ENCODE results near the gene LSM12. TPM values are rescaled to one million over a fixed set of nuclear protein-coding genes. Genes with fewer than 3 reads are reported as not detected.

LSM12 gene
- polyA plus RNA-seq, 5 donors: 29.8 to 39.8 (median 36.2) TPM

DNA sequence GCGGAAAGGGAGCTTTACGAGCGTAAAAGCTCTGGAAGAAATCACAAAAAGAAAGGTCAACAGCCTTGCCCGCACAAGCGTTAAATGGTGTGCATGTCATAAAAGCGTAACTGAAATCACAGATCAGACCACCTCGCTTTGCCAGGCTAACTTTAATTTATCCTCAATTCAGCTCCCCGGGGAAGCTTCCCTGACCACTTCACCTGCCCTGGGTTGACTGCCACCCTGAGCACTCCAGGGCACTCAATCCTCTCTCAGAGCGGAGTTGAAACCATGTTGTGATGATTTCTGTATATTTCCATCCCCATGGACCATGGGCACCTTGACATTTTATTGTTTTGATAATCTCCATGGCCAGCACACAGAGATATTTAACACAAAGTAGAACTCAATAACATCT lies 78.2 kb downstream of the LSM12 start:
- DNase-seq: no peak

DNA sequence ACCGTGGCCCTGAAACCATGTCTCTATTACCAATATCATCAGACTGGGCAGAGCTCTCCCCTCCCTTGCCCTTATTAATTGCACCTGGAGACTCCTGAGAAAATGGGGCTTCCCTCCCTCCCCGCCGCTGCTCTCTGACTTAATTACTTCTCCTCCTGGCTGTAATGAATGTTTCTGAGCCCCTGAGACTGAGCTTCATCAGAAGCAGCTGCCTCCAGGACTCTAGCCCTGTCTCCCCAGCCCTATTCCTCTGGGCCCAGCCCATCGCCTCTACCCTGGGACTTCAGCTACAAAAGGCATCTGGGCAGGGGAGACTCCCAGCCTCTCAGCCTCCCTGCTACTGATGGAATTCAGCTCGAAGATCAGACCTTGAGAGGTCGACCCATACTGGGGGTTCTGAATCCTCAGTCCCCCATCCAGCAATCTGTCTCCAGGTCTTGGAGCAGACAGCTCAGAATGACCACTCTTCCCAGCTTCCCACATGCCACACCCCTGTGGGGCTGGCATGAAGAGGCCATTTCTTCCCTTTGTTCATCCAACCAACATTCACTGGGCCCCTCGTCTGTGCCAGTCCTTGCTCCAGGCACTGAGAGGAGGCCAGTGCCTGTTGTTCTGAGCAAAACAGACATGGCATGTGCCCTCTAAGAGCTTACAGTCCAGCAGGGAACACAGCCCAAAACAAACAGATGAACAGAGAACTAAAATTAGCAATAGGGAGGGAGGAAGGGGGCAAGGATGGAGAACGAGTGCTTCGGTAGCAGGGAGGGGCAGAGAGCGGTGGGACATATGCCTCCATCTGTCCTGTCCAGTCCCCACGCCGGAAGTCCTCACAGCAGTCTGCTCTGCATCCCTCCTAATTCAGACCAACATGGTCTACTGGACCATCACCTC lies 79.1 kb downstream of the LSM12 start:
- no peak for DNase-seq

DNA sequence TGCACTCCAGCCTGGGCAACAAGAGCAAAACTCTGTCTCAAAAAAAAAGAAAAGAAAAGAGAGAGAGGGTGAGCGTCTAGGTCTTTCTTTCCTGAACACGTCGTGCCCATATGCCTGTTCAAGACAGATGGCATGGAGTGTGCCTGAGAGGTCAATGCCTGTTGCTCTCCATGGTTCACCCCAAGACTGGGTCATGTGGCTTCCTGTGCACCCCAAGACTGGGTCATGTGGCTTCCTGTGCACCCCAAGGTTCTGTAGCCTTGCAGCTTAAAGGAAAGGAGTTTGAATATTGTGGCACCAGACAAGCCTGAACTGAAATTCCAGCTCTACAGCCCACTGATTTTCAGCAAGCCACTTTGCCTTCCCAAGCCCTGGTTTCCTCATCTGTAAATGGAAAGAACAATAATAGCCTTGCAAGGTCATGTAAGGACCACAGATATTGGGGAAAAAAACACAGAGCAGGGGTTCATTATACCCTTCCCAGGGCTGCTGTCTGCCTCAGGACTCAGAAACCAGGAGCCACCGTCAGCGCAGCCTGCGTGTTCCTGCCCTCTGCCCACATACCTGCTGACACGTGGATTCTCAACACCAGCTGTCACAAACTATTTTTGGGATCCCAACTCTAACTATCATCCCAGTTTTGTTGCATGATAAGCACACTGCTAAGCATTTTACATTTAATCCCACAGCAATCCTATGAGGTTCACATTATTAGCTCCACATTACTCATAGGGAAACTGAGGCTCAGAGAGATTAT lies 80.1 kb downstream of the LSM12 start:
- no peak for DNase-seq

DNA sequence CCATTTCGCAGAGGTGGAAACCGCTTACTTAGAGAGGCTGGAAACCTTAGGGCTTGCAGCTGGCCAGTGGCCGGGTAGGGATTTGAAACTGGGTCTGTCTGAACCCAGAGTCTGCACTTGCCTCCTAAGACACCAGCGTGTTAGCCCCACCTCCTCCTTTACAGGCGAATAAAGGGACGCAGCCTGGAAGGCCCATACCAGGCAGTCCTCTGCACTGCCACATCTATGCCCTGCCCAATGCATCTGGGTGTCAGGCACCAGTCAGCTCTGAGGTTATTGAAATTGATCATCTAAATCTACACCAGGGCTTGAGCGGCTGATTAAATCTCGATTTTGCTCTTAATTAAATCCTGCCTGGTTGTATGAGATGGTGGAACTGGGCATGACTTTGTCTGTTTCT lies 82.0 kb downstream of the LSM12 start:
- DNase-seq: no peak

Other genes starting within 250 kb of the LSM12 start
- gene MPP3, start 233.5 kb downstream of the LSM12 start, polyA plus RNA-seq (ENCODE audit: insufficient read depth in 1 of 5, insufficient read length in 5 of 5, low replicate concordance in 1 of 5): 10 to 100 TPM in 3 of 5 donors, 1 to 10 TPM in 2; 9.3 to 13.7 (median 10.6) TPM
- 1 to 10 TPM in 4 of 5 donors, under 1 TPM in 1; 0.77 to 1.8 (median 1.3) TPM for gene CD300LG, start 219.5 kb downstream of the LSM12 start, polyA plus RNA-seq (ENCODE audit: insufficient read depth in 1 of 5, insufficient read length in 5 of 5, low replicate concordance in 1 of 5)
- 1 to 10 TPM; 3.5 to 5.1 (median 4.7) TPM for gene MPP2, start 159.1 kb downstream of the LSM12 start, polyA plus RNA-seq (ENCODE audit: insufficient read depth in 1 of 5, insufficient read length in 5 of 5, low replicate concordance in 1 of 5)
- 1 to 10 TPM in 4 of 5 donors, not detected in 1; 1.5 to 2.2 (median 1.6) TPM for gene PPY, start 124.2 kb downstream of the LSM12 start, polyA plus RNA-seq (ENCODE audit: insufficient read depth in 1 of 5, insufficient read length in 5 of 5, low replicate concordance in 1 of 5)
- gene PYY, start 112.7 kb downstream of the LSM12 start, polyA plus RNA-seq (ENCODE audit: insufficient read depth in 1 of 5, insufficient read length in 5 of 5, low replicate concordance in 1 of 5): under 1 TPM in 4 of 5 donors, not detected in 1; 0.17 to 0.79 (median 0.26) TPM
- gene NAGS, start 62.0 kb downstream of the LSM12 start, polyA plus RNA-seq (ENCODE audit: insufficient read depth in 1 of 5, insufficient read length in 5 of 5, low replicate concordance in 1 of 5): 1 to 10 TPM; 2.2 to 4.3 (median 4.2) TPM
- 10 to 100 TPM; 41.5 to 48.1 (median 42.7) TPM for gene TMEM101, start 51.7 kb downstream of the LSM12 start, polyA plus RNA-seq (ENCODE audit: insufficient read depth in 1 of 5, insufficient read length in 5 of 5, low replicate concordance in 1 of 5)
- 10 to 100 TPM; 44.1 to 68.4 (median 51.0) TPM for gene G6PC3, start 4.1 kb upstream of the LSM12 start, polyA plus RNA-seq (ENCODE audit: insufficient read depth in 1 of 5, insufficient read length in 5 of 5, low replicate concordance in 1 of 5)
- 10 to 100 TPM; 43.3 to 60.6 (median 57.4) TPM for gene HDAC5, start 57.0 kb upstream of the LSM12 start, polyA plus RNA-seq (ENCODE audit: insufficient read depth in 1 of 5, insufficient read length in 5 of 5, low replicate concordance in 1 of 5)
- gene HROB, start 75.3 kb upstream of the LSM12 start, polyA plus RNA-seq (ENCODE audit: insufficient read depth in 1 of 5, insufficient read length in 5 of 5, low replicate concordance in 1 of 5): 1 to 10 TPM; 4.4 to 6.8 (median 5.5) TPM
- gene ASB16, start 104.0 kb upstream of the LSM12 start, polyA plus RNA-seq (ENCODE audit: insufficient read depth in 1 of 5, insufficient read length in 5 of 5, low replicate concordance in 1 of 5): 1 to 10 TPM; 2.7 to 3.6 (median 2.7) TPM
- 10 to 100 TPM; 45.6 to 55.7 (median 53.3) TPM for gene TMUB2, start 120.3 kb upstream of the LSM12 start, polyA plus RNA-seq (ENCODE audit: insufficient read depth in 1 of 5, insufficient read length in 5 of 5, low replicate concordance in 1 of 5)
- gene ATXN7L3, start 133.2 kb upstream of the LSM12 start, polyA plus RNA-seq (ENCODE audit: insufficient read depth in 1 of 5, insufficient read length in 5 of 5, low replicate concordance in 1 of 5): 10 to 100 TPM; 50.4 to 72.3 (median 58.5) TPM
- gene UBTF, start 153.0 kb upstream of the LSM12 start, polyA plus RNA-seq (ENCODE audit: insufficient read depth in 1 of 5, insufficient read length in 5 of 5, low replicate concordance in 1 of 5): 100 to 1,000 TPM in 4 of 5 donors, 10 to 100 TPM in 1; 99.8 to 129 (median 106) TPM
- gene SLC4A1, start 201.5 kb upstream of the LSM12 start, polyA plus RNA-seq (ENCODE audit: insufficient read depth in 1 of 5, insufficient read length in 5 of 5, low replicate concordance in 1 of 5): 10 to 100 TPM in 3 of 5 donors, 1 to 10 TPM in 2; 7.5 to 32.1 (median 12.0) TPM
- gene RUNDC3A, start 241.9 kb upstream of the LSM12 start, polyA plus RNA-seq (ENCODE audit: insufficient read depth in 1 of 5, insufficient read length in 5 of 5, low replicate concordance in 1 of 5): 1 to 10 TPM; 1.6 to 4.3 (median 3.4) TPM